ENCODE results near the gene CDH4. TPM values are rescaled to one million over a fixed set of nuclear protein-coding genes. Genes with fewer than 3 reads are reported as not detected.

CDH4 gene
- total RNA-seq, 1 experiment from 2014 or later: not detected

DNA sequence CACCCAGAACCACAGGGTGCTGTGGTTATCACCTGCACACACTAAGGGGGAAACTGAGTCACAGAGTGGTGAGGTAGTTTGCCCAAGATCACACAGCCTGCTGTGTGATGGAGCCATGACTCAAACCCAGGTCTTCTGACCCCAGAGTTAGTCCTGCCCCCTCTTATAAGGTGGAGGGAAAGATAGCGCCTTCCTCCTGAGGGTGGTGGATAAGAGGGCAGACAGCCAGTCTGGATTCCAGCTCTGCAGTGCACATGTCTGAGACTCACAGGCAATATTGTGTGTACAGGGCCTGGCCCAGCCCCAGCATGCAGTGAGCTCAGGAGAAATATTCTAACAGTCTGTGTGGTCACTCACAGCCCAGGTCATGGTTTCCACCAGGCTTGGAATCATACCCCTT lies 393.7 kb downstream of the CDH4 start:
- no peaks in the 10 kb centered on the region for H3K4me1 ChIP-seq (ENCODE audit: low read length)
- no peaks in the 10 kb centered on the region for H3K9me2 ChIP-seq (replicated peaks; ENCODE audit: insufficient read depth, low read length)
- no peaks in the 10 kb centered on the region for H3K9me3 ChIP-seq (ENCODE audit: low read length)
- no peaks in the 10 kb centered on the region for H3K27me3 ChIP-seq (ENCODE audit: low read length)
- no peak overlapping the region for H3K27ac ChIP-seq (ENCODE audit: low read length)
- H4K20me1 ChIP-seq (ENCODE audit: insufficient read depth, low read depth, low read length): peaks cover 6% of the 10 kb centered on the region; the same call in 1 of the 2 replicates
- no peaks in the 10 kb centered on the region for H3K79me2 ChIP-seq (ENCODE audit: low read length)
- H3K36me3 ChIP-seq (ENCODE audit: insufficient read depth, low read length): no peaks in the 10 kb centered on the region
- no peak for DNase-seq
- H2AFZ ChIP-seq (ENCODE audit: low read length): no peak overlapping the region
- no peak overlapping the region for H3K4me3 ChIP-seq (ENCODE audit: low read length)
- H3K9ac ChIP-seq (ENCODE audit: low read length): no peak overlapping the region
- H3K4me2 ChIP-seq (ENCODE audit: low read depth, low read length, poor library complexity, severe bottlenecking): no peak overlapping the region

DNA sequence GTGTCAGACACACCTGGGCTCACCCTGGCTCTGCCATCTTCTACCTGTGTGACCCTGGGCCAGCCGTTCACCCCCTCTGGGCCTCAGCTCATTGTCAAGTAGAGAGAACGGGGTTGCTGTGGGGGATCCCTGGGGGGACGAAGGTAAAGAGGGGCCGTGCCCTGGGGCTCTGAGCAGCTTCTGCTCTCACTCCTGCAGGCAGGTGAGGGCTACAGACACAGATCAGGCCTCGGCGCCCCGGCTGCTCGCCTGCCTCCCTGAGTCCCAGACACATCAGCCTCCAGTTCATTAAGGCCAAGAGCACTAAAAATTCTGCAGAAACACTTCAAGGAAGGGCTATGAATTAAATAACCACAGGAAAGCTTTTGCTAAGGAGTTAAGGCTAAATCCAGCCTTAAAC lies 394.4 kb downstream of the CDH4 start:
- H4K20me1 ChIP-seq (ENCODE audit: insufficient read depth, low read depth, low read length): peaks cover 6% of the 10 kb centered on the region; the same call in 1 of the 2 replicates
- no peaks in the 10 kb centered on the region for H3K36me3 ChIP-seq (ENCODE audit: insufficient read depth, low read length)
- no peak overlapping the region for H2AFZ ChIP-seq (ENCODE audit: low read length)
- H3K4me1 ChIP-seq (ENCODE audit: low read length): no peaks in the 10 kb centered on the region
- H3K4me3 ChIP-seq (ENCODE audit: low read length): no peak overlapping the region
- H3K9me2 ChIP-seq (replicated peaks; ENCODE audit: insufficient read depth, low read length): no peaks in the 10 kb centered on the region
- no peaks in the 10 kb centered on the region for H3K9me3 ChIP-seq (ENCODE audit: low read length)
- H3K4me2 ChIP-seq (ENCODE audit: low read depth, low read length, poor library complexity, severe bottlenecking): no peak overlapping the region
- H3K27me3 ChIP-seq (ENCODE audit: low read length): no peaks in the 10 kb centered on the region
- no peak for DNase-seq
- no peaks in the 10 kb centered on the region for H3K79me2 ChIP-seq (ENCODE audit: low read length)
- no peak overlapping the region for H3K9ac ChIP-seq (ENCODE audit: low read length)
- no peak overlapping the region for H3K27ac ChIP-seq (ENCODE audit: low read length)

DNA sequence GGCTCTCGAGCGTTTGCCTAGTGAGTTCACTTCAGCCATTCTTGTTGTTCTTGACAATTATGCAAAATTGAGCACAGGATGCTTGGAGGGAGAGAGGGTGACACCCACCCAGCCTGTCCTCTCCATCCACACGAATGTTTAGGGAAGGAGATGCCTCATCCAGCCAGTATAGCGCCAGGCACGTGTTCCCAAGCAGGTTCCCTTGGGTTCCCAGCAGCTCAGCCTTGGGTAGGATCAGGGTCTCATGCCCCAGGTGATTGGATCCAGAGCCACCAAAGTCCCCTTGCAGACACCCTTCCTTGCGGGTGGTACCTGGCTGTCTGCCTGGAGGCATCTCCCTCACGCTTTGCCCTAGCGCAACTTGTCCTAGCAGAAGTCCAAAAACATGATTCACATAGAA lies 394.9 kb downstream of the CDH4 start:
- no peaks in the 10 kb centered on the region for H3K36me3 ChIP-seq (ENCODE audit: insufficient read depth, low read length)
- no peaks in the 10 kb centered on the region for H3K27me3 ChIP-seq (ENCODE audit: low read length)
- no peak for DNase-seq
- H3K4me3 ChIP-seq (ENCODE audit: low read length): no peak overlapping the region
- H3K9me3 ChIP-seq (ENCODE audit: low read length): no peaks in the 10 kb centered on the region
- H3K9me2 ChIP-seq (replicated peaks; ENCODE audit: insufficient read depth, low read length): no peaks in the 10 kb centered on the region
- H3K9ac ChIP-seq (ENCODE audit: low read length): no peak overlapping the region
- H3K4me2 ChIP-seq (ENCODE audit: low read depth, low read length, poor library complexity, severe bottlenecking): no peak overlapping the region
- H3K27ac ChIP-seq (ENCODE audit: low read length): no peak overlapping the region
- peaks cover 7% of the 10 kb centered on the region; the same call in 1 of the 2 replicates for H4K20me1 ChIP-seq (ENCODE audit: insufficient read depth, low read depth, low read length)
- no peaks in the 10 kb centered on the region for H3K4me1 ChIP-seq (ENCODE audit: low read length)
- H2AFZ ChIP-seq (ENCODE audit: low read length): no peak overlapping the region
- H3K79me2 ChIP-seq (ENCODE audit: low read length): no peaks in the 10 kb centered on the region

DNA sequence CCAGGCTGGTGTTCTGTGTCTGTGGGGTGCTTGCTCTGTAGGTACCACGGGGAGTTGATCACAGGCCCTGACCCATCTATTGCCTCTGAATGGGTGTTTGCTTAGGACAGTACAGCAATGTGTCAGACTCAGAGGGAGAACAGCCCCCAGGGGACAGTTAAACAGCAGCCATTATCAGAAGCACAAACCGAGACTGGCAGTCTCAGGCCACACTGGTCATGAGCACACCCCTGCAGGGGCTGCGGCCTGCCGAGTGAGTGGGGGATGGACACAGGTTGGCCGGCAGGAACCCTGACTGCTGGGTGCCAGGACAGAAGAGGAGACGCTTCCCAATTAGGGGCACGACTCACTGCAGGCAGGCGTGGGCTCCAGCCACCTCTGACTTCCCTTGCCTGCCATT lies 395.6 kb downstream of the CDH4 start:
- no peaks in the 10 kb centered on the region for H3K79me2 ChIP-seq (ENCODE audit: low read length)
- no peaks in the 10 kb centered on the region for H3K27me3 ChIP-seq (ENCODE audit: low read length)
- H4K20me1 ChIP-seq (ENCODE audit: insufficient read depth, low read depth, low read length): peaks cover 9% of the 10 kb centered on the region; the same call in 1 of the 2 replicates
- no peaks in the 10 kb centered on the region for H3K36me3 ChIP-seq (ENCODE audit: insufficient read depth, low read length)
- no peak overlapping the region for H3K4me3 ChIP-seq (ENCODE audit: low read length)
- H3K4me1 ChIP-seq (ENCODE audit: low read length): no peaks in the 10 kb centered on the region
- DNase-seq: no peak
- H2AFZ ChIP-seq (ENCODE audit: low read length): no peak overlapping the region
- H3K9ac ChIP-seq (ENCODE audit: low read length): no peak overlapping the region
- H3K27ac ChIP-seq (ENCODE audit: low read length): no peak overlapping the region
- H3K9me3 ChIP-seq (ENCODE audit: low read length): no peaks in the 10 kb centered on the region
- H3K9me2 ChIP-seq (replicated peaks; ENCODE audit: insufficient read depth, low read length): no peaks in the 10 kb centered on the region
- no peak overlapping the region for H3K4me2 ChIP-seq (ENCODE audit: low read depth, low read length, poor library complexity, severe bottlenecking)

DNA sequence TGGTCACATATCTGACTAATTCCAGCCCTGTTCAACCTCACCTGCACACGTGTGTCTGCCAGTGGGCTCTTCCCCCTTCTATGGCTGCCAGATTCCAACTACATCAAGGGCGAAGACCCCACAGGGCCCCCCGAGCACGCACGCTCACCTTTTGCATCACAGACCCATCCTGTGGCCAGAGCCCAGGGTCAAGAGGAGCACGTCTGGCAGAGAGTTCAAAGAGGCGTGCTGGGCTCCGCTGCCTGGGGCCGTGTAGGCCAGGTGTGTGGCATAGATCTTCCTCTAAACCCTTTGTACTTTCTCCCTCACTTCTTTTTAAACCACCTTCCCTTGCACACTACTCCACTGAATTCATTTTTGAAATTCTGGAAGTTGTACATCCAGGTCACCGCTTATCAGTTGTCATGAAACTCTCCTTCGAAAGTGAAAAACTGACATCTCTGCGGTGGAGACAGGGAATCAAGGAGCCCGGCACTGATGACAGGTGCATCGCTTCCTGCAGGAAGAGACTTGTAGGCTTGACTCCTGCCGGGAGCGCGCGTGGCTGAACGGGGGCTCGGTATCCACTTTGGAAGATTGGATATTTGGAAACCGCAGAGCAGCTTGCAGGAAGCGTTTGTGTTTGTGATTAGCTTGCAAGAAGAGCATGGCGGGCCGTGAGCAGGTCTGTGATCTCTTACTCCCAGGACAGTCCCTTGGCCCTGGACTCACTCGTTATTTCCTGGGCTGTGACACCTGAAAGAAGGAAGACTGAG lies 397.2 kb downstream of the CDH4 start:
- H3K4me3 ChIP-seq (ENCODE audit: low read length): no peak overlapping the region
- H3K9me2 ChIP-seq (replicated peaks; ENCODE audit: insufficient read depth, low read length): no peaks in the 10 kb centered on the region
- peaks cover 9% of the 10 kb centered on the region; the same call in 1 of the 2 replicates for H4K20me1 ChIP-seq (ENCODE audit: insufficient read depth, low read depth, low read length)
- no peak overlapping the region for H3K9ac ChIP-seq (ENCODE audit: low read length)
- no peaks in the 10 kb centered on the region for H3K36me3 ChIP-seq (ENCODE audit: insufficient read depth, low read length)
- no peak overlapping the region for H3K4me2 ChIP-seq (ENCODE audit: low read depth, low read length, poor library complexity, severe bottlenecking)
- H2AFZ ChIP-seq (ENCODE audit: low read length): no peak overlapping the region
- no peaks in the 10 kb centered on the region for H3K79me2 ChIP-seq (ENCODE audit: low read length)
- H3K27me3 ChIP-seq (ENCODE audit: low read length): no peaks in the 10 kb centered on the region
- no peak overlapping the region for H3K27ac ChIP-seq (ENCODE audit: low read length)
- no peaks in the 10 kb centered on the region for H3K4me1 ChIP-seq (ENCODE audit: low read length)
- no peak for DNase-seq
- H3K9me3 ChIP-seq (ENCODE audit: low read length): no peaks in the 10 kb centered on the region

DNA sequence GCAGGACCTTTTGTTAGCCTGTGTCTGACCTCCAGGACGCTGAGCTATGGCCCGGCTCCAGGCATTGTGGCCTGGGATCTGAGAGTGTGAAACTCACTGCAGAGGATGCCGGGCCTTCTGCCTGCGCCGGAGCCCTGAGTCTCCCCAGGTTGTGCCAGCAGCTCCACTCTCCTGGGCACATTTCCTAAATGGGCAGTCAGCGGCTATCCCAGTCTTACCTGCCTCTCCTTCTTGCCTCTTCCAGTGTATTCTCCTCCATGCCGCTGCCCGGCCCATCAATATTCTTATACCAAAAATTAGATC lies 397.8 kb downstream of the CDH4 start:
- Histone ChIP-seq H3K9me3 (ENCODE audit: low read length) (no peaks in the 10 kb centered on the region), H3K9me2 (replicated peaks; ENCODE audit: insufficient read depth, low read length) (no peaks in the 10 kb centered on the region), H3K4me1 (ENCODE audit: low read length) (no peaks in the 10 kb centered on the region), H3K36me3 (ENCODE audit: insufficient read depth, low read length) (no peaks in the 10 kb centered on the region), H3K4me2 (ENCODE audit: low read depth, low read length, poor library complexity, severe bottlenecking) (no peak overlapping the region), H3K27ac (ENCODE audit: low read length) (no peak overlapping the region), H2AFZ (ENCODE audit: low read length) (no peak overlapping the region), H4K20me1 (ENCODE audit: insufficient read depth, low read depth, low read length) (peaks cover 6% of the 10 kb centered on the region; the same call in 1 of the 2 replicates), H3K4me3 (ENCODE audit: low read length) (no peak overlapping the region), H3K79me2 (ENCODE audit: low read length) (no peaks in the 10 kb centered on the region), H3K27me3 (ENCODE audit: low read length) (no peaks in the 10 kb centered on the region), H3K9ac (ENCODE audit: low read length) (no peak overlapping the region)
- no peak for DNase-seq

DNA sequence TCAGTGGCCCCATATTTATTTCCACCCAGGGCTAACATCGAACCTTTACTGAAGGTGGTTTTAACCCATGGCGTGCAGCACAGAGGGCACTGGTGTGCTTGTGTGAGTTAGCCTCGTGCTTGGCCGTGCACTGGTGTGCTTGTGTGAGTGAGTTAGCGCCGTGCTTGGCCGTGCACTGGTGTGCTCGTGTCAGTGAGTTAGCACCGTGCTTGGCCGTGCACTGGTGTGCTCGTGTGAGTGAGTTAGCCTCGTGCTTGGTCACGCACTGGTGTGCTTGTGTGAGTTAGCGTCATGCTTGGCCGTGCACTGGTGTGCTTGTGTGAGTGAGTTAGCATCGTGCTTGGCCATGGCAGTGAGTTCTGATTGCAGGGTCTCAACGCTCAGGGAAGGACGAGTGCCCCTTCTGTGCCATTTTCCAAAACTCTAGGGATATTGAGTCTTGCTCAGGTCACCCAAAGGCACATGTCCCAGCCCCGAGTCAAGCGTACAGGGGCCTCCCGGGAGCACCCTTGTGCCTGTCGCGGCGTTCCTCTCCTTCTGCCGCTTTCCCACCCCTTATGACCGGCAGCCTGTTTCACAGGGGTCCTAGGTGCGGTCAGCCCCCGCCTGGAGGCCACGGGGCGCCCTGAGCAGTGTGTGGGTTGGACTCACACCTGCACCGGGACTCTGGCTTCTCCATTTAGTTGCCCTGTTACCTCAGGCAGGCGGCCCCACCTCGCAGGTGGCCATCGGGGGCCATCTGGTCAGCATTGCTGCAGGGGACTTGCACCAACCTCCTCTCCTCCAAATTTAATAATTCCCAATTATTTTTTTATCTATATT lies 399.1 kb downstream of the CDH4 start:
- Histone ChIP-seq H3K9ac (ENCODE audit: low read length) (no peak overlapping the region), H3K27me3 (ENCODE audit: low read length) (no peaks in the 10 kb centered on the region), H2AFZ (ENCODE audit: low read length) (no peak overlapping the region), H3K79me2 (ENCODE audit: low read length) (no peaks in the 10 kb centered on the region), H3K4me2 (ENCODE audit: low read depth, low read length, poor library complexity, severe bottlenecking) (no peak overlapping the region), H3K9me2 (replicated peaks; ENCODE audit: insufficient read depth, low read length) (no peaks in the 10 kb centered on the region), H3K4me1 (ENCODE audit: low read length) (no peaks in the 10 kb centered on the region), H3K27ac (ENCODE audit: low read length) (no peak overlapping the region), H3K36me3 (ENCODE audit: insufficient read depth, low read length) (no peaks in the 10 kb centered on the region), H3K4me3 (ENCODE audit: low read length) (no peak overlapping the region), H4K20me1 (ENCODE audit: insufficient read depth, low read depth, low read length) (peaks cover 6% of the 10 kb centered on the region; the same call in 1 of the 2 replicates), H3K9me3 (ENCODE audit: low read length) (no peaks in the 10 kb centered on the region)
- DNase-seq: no peak

DNA sequence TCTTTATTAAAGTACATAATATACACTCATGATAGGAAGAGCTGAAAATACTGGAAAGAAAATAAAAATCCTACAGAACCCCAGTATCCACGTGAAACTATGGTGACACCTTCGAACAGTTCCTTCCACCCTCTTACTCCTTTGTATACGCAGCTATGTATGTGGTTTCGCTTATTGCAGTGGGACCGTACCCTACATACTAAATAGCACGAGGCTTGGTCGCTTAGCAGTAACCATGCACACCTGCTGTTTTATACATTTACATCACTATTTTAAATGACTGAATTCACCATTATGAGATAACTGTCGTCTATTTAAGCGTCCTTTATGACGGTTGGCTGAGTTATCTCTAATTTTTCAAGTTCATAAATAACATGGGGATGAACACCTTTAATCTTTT lies 400.1 kb downstream of the CDH4 start:
- Histone ChIP-seq H3K36me3 (ENCODE audit: insufficient read depth, low read length) (no peaks in the 10 kb centered on the region), H3K4me2 (ENCODE audit: low read depth, low read length, poor library complexity, severe bottlenecking) (no peak overlapping the region), H3K4me1 (ENCODE audit: low read length) (no peaks in the 10 kb centered on the region), H2AFZ (ENCODE audit: low read length) (no peak overlapping the region), H3K9me3 (ENCODE audit: low read length) (no peaks in the 10 kb centered on the region), H3K4me3 (ENCODE audit: low read length) (no peak overlapping the region), H3K79me2 (ENCODE audit: low read length) (no peaks in the 10 kb centered on the region), H3K27ac (ENCODE audit: low read length) (no peak overlapping the region), H3K27me3 (ENCODE audit: low read length) (no peaks in the 10 kb centered on the region), H3K9ac (ENCODE audit: low read length) (no peak overlapping the region), H4K20me1 (ENCODE audit: insufficient read depth, low read depth, low read length) (peaks cover 6% of the 10 kb centered on the region; the same call in 1 of the 2 replicates), H3K9me2 (replicated peaks; ENCODE audit: insufficient read depth, low read length) (no peaks in the 10 kb centered on the region)
- no peak for DNase-seq

All from Karpas-422 (cell line).